T1000 (cell line): Measurements from ENCODE around the gene UGGT1.

Source experiments
- DNase-seq: peaks from one replicate; lab custom pipeline; 2025; ENCODE audit warnings: mixed read lengths; lab: John Stamatoyannopoulos, UW

The UGGT1 gene

DNA sequence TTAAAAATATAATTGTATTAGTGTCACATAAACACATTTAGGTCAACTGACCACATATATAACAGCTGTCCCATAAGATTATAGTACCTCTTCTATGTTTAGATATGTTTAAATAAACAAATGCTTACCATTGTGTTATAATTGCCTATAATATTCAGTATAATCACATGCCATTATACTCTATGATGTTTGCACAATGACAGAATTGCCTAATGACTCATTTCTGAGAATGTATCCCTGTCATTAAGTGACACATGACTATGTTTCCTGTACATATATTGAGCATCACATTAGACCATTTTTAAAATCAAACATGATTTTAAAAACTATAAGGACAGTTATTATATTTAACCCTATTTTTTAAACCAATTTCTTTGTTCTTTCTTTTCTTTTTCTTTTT, 137.9 kb downstream of the UGGT1 start:
- no peak for DNase-seq

DNA sequence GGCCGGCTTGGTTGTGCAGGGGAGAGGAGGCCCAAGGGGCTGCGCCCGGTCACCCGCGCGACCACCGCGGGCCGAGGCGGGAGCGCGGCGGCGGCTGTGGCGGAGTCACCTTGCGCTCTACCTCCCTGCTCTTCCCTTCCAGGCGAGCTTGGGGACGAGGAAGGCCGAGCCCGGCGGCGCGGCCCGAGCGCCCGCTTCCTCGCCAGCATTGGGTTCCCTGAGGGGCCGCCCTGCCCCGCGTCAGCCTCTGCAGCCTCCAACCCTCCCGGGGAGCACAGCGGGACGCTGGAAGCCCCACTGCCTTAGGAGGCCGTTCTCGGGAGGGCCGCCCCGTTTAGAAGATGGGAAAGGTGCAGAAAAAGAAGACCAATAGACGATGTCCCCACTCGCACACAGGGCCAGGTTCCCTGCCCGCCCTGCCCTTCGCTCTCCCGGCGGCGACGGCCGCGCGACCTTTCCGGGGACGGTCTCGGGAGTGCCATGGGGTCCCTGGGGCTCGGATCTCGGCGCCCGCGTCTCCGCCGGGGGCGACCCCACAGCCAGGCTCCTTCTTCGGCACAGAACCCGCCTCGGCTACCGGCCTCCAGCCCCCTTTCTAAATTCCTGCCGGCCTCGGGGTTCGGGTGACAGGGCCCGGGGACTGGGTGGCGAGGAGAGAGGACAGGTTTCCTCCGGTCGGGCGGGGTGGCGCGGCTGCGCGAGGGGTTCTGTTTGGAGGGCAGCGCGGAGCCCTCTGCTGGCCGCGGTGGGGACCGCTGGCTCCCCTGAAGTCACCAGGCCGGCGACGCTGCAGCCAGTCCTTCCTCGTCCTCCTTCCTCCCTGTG, 142.2 kb downstream of the UGGT1 start:
- DNase-seq, result peak; percentile 42

DNA sequence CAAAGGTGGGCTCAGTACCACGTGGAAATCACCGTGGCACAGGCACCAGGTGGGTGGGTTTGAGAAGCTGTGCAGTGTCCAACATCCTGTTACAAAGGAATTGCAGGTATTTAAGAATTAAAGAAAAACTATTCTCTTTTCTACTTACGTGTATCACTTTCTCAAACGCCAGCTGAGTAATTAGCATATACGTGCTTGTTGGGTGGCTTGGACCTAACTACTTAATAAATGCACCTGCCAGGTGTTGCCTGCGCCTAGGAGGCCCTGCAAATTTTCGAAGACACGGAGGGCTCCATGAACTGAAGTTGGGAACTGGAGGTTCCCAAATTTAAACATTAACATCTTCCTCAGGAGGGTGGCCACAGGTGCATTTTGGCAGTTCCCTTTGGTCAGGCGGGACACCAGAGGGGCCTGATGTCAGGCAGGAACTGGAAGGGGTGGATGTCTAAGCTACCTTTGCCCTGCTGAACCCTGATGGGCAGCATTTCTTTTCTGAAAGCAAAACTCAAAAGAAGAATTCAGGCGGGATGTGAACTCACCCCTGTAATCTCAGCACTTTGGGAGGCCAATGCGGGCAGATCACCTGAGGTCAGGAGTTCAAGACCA, 142.9 kb downstream of the UGGT1 start:
- DNase-seq, result no peak

DNA sequence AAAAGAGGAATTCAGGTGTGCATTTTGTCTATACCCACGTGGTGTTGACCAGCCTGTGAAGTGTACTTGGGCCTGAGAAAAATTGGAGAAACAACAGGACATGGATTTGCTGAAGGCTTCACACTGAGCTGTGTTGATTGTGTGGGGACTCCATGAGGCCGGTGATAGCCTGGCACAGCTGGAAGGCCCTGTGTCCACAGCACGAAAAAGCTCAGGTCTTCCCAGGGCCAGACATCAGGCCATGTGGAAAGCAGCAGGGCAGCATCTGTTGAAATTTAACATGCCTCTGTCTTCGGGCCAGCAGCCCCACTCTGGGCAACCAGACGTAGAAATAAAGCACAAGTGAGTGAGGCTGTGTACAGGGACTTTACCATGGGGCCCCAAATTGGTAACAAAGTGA, 143.6 kb downstream of the UGGT1 start:
- no peak for DNase-seq

DNA sequence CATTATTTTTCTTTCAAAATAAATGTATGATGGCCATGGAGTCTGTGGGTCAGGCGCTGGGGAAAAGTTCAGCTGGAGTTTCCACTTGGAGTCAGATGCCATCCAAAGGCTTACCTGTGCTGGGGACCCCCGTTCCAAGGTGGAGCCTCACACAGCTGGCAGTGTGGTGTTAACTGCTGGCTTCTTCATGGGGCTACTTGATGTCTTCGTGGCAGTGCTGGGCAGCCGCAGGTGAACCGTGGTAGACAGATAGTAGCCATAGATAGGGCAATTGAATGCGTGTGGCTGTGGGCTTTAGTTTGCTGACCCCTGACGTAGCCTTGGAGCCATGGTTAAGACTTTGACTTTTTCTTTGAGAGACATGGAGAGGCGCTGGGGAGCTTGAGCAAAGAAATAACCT, 144.6 kb downstream of the UGGT1 start:
- DNase-seq, result no peak

DNA sequence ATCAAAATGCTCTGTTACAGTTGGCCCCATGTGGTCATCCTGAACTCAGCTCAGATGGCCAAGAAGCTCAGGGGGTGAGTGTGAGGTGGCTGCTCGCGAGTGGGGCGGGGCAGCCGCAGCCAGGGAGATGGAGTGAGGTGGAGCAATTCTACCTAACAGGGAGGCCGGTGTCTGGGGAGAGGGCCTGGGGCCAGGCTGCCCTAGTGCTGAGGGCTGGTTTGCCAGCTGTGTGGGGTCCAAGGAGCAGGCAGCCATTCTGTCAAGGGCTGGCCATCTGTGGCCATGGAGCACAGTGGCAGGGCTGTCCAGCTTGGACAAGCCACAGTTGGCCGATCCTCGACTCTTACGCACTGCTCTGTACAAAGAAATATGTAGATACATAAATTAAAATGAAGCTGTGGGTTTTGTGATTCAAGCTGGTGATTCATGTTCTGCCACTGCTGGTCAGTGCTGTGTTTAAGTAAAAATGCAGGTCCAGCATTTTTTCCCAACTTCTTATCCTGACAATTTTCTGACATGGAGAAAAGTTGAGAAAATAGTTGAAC, 145.6 kb downstream of the UGGT1 start:
- no peak for DNase-seq

DNA sequence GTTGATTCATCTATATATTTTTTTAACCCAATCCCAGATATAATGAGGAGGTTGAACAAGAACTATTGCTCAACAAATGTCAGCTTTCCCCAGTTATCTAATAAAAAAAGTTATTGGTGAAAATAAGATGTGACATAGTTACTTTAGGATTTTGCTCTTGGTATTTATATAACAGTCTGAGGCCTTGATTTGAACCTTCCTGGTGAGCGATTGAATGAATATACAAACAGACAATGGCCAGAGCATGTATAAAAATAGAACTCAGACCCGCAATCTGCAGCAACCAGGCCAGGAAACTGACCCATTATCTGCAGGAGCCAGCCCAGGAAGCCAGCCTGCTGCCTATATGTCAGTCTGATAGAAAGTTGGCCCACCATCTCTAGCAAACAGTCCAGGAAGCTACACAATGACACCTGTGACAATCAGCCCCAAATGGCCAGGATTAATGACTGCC, 146.1 kb downstream of the UGGT1 start:
- DNase-seq, result no peak

DNA sequence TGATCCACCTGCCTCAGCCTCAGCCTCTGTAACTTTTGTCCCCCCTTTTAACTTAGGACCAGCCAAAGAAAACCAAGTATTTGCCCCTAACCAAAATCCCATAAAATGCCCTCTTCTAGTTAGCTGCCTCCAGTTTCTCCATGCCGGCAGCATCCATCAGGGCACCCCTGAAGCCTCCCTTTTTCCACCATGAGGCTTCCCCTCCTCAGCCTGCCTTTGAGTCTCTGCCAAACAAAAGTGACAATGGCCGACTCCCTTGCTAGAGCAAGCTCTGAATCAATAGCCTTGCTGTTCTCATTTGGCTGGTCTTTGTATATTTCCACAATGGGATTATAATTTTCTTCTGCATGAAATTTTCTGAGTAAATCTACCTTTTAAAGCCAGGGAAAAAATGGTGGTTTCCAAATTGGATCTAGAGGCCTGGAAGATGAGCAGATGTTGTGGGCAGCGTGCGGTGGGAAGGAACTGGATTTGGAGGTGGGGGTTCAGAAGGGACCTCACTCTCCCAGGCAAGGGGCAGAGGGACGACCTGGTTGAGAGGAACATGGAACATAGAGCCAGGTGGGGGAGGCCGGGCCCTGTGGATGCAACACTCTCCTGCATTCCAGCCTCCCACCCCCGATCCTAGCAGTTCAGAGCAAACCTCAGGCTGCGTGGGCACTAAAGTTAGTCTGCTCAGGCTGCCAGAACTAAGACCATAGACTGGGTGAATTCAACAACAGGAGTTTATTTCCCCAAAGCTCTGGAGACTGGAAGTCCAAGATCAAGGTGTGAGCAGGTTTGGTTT, 147.1 kb downstream of the UGGT1 start:
- no peak for DNase-seq

DNA sequence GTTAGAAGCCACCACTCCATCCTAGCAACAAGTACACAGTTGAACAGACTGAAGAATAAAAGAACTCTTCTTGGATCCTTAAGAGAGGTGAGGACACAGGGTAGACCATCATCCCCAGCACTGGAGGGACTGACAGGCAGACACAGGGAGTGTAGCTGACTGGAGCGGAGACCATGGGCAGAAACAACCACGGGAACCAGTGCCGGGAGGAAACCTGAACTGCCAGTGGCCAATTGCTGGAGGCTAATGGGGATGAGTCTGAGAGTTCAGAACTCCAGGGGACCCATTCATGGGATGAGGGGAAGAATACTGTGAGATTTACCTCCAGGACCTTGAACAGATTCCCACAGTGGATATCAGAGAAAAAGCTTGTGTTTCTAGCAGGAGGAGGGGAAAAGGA, 150.9 kb downstream of the UGGT1 start:
- DNase-seq, result no peak
